PC-9 (cell line): ENCODE results near the gene OR1S2. TPM values are rescaled to one million over a fixed set of nuclear protein-coding genes. Genes with fewer than 3 reads are reported as not detected.

Source experiments
- BruUV-seq: library from RNA; stranded (reverse); fragments of 400-500 nt; replicated peaks from 2 replicates; lab custom pipeline; 2021; lab: Mats Ljungman, UMichigan
- CTCF ChIA-PET: fragments of 300-600 bp; sonication (Branson Sonifier 250); formaldehyde crosslinking; loops from one replicate; lab custom pipeline; 2022; ENCODE audit warnings: antibody characterized with exemption; lab: Charles Lee
- POLR2A ChIA-PET: fragments of 300-600 bp; sonication (Branson Sonifier 250); formaldehyde crosslinking; loops from one replicate; lab custom pipeline; 2022; ENCODE audit warnings: antibody characterized with exemption; ENCODE audit not compliant: unreplicated experiment; lab: Charles Lee
- DNase-seq, 2 experiments: peaks; one replicate each; pipeline versions ENCODE4 v3.0.0 to v3.0.0-alpha.2; 2015 to 2022; ENCODE audit warnings: mixed read lengths in 1 of 2
- H2AFZ ChIP-seq: fragments of 200-600 bp; sonication (generic); 2 replicates; pipeline ENCODE4 v1.8.1; 2017; ENCODE audit warnings: antibody characterized with exemption
- H3F3A ChIP-seq: fragments of 200-600 bp; sonication (generic); 2 replicates; pipeline ENCODE4 v1.8.1; 2017; ENCODE audit warnings: antibody characterized with exemption, mild to moderate bottlenecking, low read depth; ENCODE audit not compliant: insufficient read depth
- H3K27ac ChIP-seq: fragments of 200-600 bp; sonication (generic); 2 replicates; pipeline ENCODE4 v1.6.1; 2016; ENCODE audit warnings: mixed run types
- H3K27me3 ChIP-seq: fragments of 200-600 bp; sonication (generic); 2 replicates; pipeline ENCODE4 v1.6.1; 2016; ENCODE audit warnings: low read depth, mixed run types; ENCODE audit not compliant: insufficient read depth
- H3K36me3 ChIP-seq: fragments of 200-600 bp; sonication (generic); 2 replicates; pipeline ENCODE4 v1.6.1; 2016; ENCODE audit warnings: low read depth, mixed run types
- H3K4me1 ChIP-seq: fragments of 200-600 bp; sonication (generic); replicated peaks from 2 replicates; pipeline ENCODE4 v1.6.1; 2016; ENCODE audit warnings: mixed run types; ENCODE audit not compliant: insufficient read depth
- H3K4me2 ChIP-seq: fragments of 200-600 bp; sonication (generic); 2 replicates; pipeline ENCODE4 v1.6.1; 2017; ENCODE audit warnings: mixed run types
- H3K4me3 ChIP-seq: fragments of 200-600 bp; sonication (generic); 2 replicates; pipeline ENCODE4 v1.6.1; 2016; ENCODE audit warnings: mixed run types
- H3K79me2 ChIP-seq: fragments of 200-600 bp; sonication (generic); 2 replicates; pipeline ENCODE4 v1.6.1; 2017; ENCODE audit warnings: low read depth, mixed run types
- H3K9me2 ChIP-seq: fragments of 200-600 bp; sonication (generic); 2 replicates; pipeline ENCODE4 v1.8.1; 2017; ENCODE audit warnings: mild to moderate bottlenecking; ENCODE audit not compliant: insufficient read depth
- H3K9me3 ChIP-seq: fragments of 200-600 bp; sonication (generic); 2 replicates; pipeline ENCODE4 v1.8.1; 2016; ENCODE audit warnings: low read depth; ENCODE audit not compliant: insufficient read depth
- H4K20me1 ChIP-seq: fragments of 200-600 bp; sonication (generic); 2 replicates; pipeline ENCODE4 v1.8.1; 2017; ENCODE audit not compliant: insufficient read depth
- CTCF ChIP-seq: fragments of 200-600 bp; sonication (generic); conservative IDR thresholded peaks from 2 replicates; pipeline ENCODE4 v1.6.1; 2017; ENCODE audit warnings: mixed run types, antibody characterized with exemption, mild to moderate bottlenecking, moderate library complexity
- EZH2 ChIP-seq: fragments of 200-600 bp; sonication (generic); IDR thresholded peaks from 2 replicates; pipeline ENCODE4 v1.8.0; 2017; ENCODE audit warnings: antibody characterized with exemption, low read depth
- intact Hi-C: fragments of 100-400 bp; cut with micrococcal nuclease; formaldehyde crosslinking; loops from one replicate; pipeline ENCODE4 v1.10.0; 2022; ENCODE audit not compliant: unreplicated experiment
- total RNA-seq: library from RNA; stranded (reverse); gene quantifications from 2 replicates; pipeline ENCODE4 v1.2.3, GENCODE V29; 2021

The OR1S2 gene
- total RNA-seq, 1 experiment from 2014 or later: not detected

DNA sequence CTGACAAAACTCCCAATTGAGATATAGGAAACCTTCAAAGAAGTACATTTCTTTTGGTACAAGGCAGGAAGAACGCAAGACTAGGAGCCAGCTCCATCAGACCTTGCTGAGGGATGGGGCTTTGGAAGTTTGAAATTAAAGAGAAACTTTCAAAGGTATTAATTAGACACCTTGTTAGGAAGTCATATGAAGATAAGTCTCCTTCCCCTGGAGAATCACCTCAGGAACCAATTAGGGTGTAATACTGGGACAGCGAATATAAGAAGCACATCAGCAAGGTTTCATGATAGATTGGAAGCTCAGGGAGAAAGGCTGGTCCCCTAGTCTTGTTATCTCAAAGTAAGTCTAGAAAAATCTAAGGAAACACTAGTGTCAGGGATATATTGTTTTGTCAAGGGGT is 15.2 kb downstream of the OR1S2 start, which contains the start of gene OR9Q2:
OR9Q2 (plus strand) TSS at position 301 of the 400 bp plus-strand sequence. CDS start 1,421 bp downstream, outside the sequence.
- no peak for DNase-seq
- POLR2A ChIA-PET: no interaction called here
- H3K9me3 ChIP-seq: no peaks in the 10 kb centered on the region
- H3K9me2 ChIP-seq: no peaks in the 10 kb centered on the region
- no peaks in the 10 kb centered on the region for H3K4me1 ChIP-seq
- H3K27ac ChIP-seq: no peak within 1 kb of the TSS
- H3K4me3 ChIP-seq: no peak within 1 kb of the TSS
- intact Hi-C loops: no loop called here
- H3K27me3 ChIP-seq: no peaks in the 10 kb centered on the region; the same call in 1 of the 2 replicates
- H3K36me3 ChIP-seq: no peaks in the 10 kb centered on the region
- no peaks in the 10 kb centered on the region for H4K20me1 ChIP-seq
- no peaks in the 10 kb centered on the region for H3F3A ChIP-seq
- H2AFZ ChIP-seq: no peak within 1 kb of the TSS; the same call in 1 of the 2 replicates
- H3K4me2 ChIP-seq: no peak within 1 kb of the TSS
- CTCF ChIA-PET: no interaction called here
- TF ChIP-seq EZH2: no peak
- TF ChIP-seq CTCF: no peak
- H3K79me2 ChIP-seq: no peaks in the 10 kb centered on the region
- BruUV-seq: no TSS peak

DNA sequence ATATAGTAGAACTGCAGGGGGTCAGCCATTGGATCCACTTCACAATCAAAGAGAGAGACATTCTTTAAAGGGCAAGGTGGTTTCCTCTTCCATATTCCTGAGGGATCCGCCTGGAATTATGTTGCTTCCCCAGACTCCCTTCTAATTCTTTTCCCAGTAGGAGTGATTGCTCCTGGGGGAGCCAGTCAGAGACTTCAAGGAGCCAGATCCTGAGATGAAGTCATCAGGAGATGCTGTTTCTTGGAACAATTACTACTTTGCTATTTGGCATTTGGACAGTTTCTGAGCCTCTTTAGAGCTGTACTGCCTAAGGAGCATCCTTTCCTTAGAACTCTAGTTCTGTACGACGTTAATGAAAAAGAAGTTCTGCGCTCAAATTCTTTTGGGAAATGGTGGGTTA is 17.0 kb downstream of the OR1S2 start:
- Histone ChIP-seq H3K27ac (no peak overlapping the region), H3K9me3 (no peaks in the 10 kb centered on the region), H3K4me3 (no peak overlapping the region), H3K4me2 (no peak overlapping the region), H2AFZ (no peak overlapping the region), H3K36me3 (no peaks in the 10 kb centered on the region), H3K79me2 (no peaks in the 10 kb centered on the region), H3K4me1 (no peaks in the 10 kb centered on the region), H4K20me1 (no peaks in the 10 kb centered on the region), H3K9me2 (no peaks in the 10 kb centered on the region), H3K27me3 (no peaks in the 10 kb centered on the region; the same call in 1 of the 2 replicates), H3F3A (no peaks in the 10 kb centered on the region)
- ChIA-PET CTCF (no interaction called here), POLR2A (no interaction called here)
- no TSS peak for BruUV-seq
- no peak for DNase-seq
- intact Hi-C loops: no loop called here
- no peak for TF ChIP-seq EZH2
- TF ChIP-seq CTCF: no peak

DNA sequence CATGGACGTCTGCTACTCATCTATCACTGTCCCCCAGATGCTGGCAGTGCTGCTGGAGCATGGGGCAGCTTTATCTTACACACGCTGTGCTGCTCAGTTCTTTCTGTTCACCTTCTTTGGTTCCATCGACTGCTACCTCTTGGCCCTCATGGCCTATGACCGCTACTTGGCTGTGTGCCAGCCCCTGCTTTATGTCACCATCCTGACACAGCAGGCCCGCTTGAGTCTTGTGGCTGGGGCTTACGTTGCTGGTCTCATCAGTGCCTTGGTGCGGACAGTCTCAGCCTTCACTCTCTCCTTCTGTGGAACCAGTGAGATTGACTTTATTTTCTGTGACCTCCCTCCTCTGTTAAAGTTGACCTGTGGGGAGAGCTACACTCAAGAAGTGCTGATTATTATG is 24.3 kb downstream of the OR1S2 start:
- no peaks in the 10 kb centered on the region for H4K20me1 ChIP-seq
- no peak overlapping the region for H3K4me2 ChIP-seq
- no peaks in the 10 kb centered on the region; the same call in 1 of the 2 replicates for H3K27me3 ChIP-seq
- no peaks in the 10 kb centered on the region for H3K79me2 ChIP-seq
- H2AFZ ChIP-seq: no peak overlapping the region
- no TSS peak for BruUV-seq
- CTCF ChIA-PET: no interaction called here
- no peak overlapping the region for H3K4me3 ChIP-seq
- H3K27ac ChIP-seq: no peak overlapping the region
- intact Hi-C loops: no loop called here
- no peaks in the 10 kb centered on the region for H3K4me1 ChIP-seq
- TF ChIP-seq EZH2 (no peak), CTCF (no peak)
- POLR2A ChIA-PET: no interaction called here
- H3K9me3 ChIP-seq: no peaks in the 10 kb centered on the region
- no peaks in the 10 kb centered on the region; the same call in 1 of the 2 replicates for H3K9me2 ChIP-seq
- H3F3A ChIP-seq: no peaks in the 10 kb centered on the region
- no peak for DNase-seq
- H3K36me3 ChIP-seq: no peaks in the 10 kb centered on the region
